Tibial nerve (tissue), 4 donors: ENCODE measurements around the gene HRC. TPM values are rescaled to one million over a fixed set of nuclear protein-coding genes. Genes with fewer than 3 reads are reported as not detected.
A peak's percentile ranks its signal among the peaks of the same experiment; 100 is the strongest.

Experiments
- DNase-seq, 2 donors: peaks; one replicate each; pipeline ENCODE4 v3.0.0-alpha.2; 2019; ENCODE audit warnings: low spot score in 2 of 2
- H3K27ac ChIP-seq, 4 donors: fragments of 200-600 bp; sonication (generic) in 3 of 4; one replicate each; pipeline ENCODE4 v1.5.1; 2017 to 2019; ENCODE audit warnings: mild to moderate bottlenecking in 1 of 4
- H3K27me3 ChIP-seq, 2 donors: fragments of 200-600 bp; sonication (generic) in 1 of 2; one replicate each; pipeline versions ENCODE4 v1.5.1 to v1.6.0; 2017 to 2019
- H3K36me3 ChIP-seq, 3 donors: fragments of 200-600 bp; sonication (generic); one replicate each; pipeline ENCODE4 v1.5.1; 2018 to 2019
- H3K4me1 ChIP-seq, 4 donors: fragments of 200-600 bp; sonication (generic) in 3 of 4; one replicate each; pipeline ENCODE4 v1.5.1; 2017 to 2019
- H3K4me3 ChIP-seq, 4 donors: fragments of 200-600 bp; sonication (generic) in 3 of 4; one replicate each; pipeline ENCODE4 v1.5.1; 2017 to 2019; ENCODE audit warnings: mild to moderate bottlenecking in 1 of 4, moderate library complexity in 1 of 4
- H3K9me3 ChIP-seq, 4 donors: fragments of 200-600 bp; sonication (generic) in 3 of 4; one replicate each; pipeline ENCODE4 v1.5.1; 2017 to 2019
- EP300 ChIP-seq, 2 donors: sonication (generic); formaldehyde crosslinking; IDR thresholded peaks; one replicate each; pipeline ENCODE4 v1.6.1; 2017; ENCODE audit warnings: antibody characterized with exemption in 2 of 2, mild to moderate bottlenecking in 1 of 2
- POLR2A ChIP-seq, 2 donors: fragments of 450-650 bp; IDR thresholded peaks; one replicate each; pipeline ENCODE4 v1.6.1; 2017; ENCODE audit warnings: antibody characterized with exemption in 2 of 2, mild to moderate bottlenecking in 2 of 2, moderate library complexity in 2 of 2
- WGBS, 2 donors: methylation state at CpG; one replicate each; pipeline ENCODE4 v1.1.5; 2018; 5-methylcytosine and 5-hydroxymethylcytosine counted together
- total RNA-seq, 4 donors: library from RNA; depleted of rRNA; stranded (reverse); fragments of >200 nt; gene quantifications; one replicate each; pipeline ENCODE4 v1.1.0, GENCODE V29; 2016
- TF ChIP-seq, protein P1 (sequence below), 5 experiments: fragments of 200-600 bp in 3 of 5; fragments of 450-650 bp in 2 of 5; sonication (generic) in 3 of 5; IDR thresholded peaks; one replicate each; pipeline ENCODE4 v1.5.1; 2016 to 2019; ENCODE audit warnings: antibody characterized with exemption in 5 of 5, mild to moderate bottlenecking in 3 of 5, moderate library complexity in 2 of 5

Gene HRC
- total RNA-seq, 4 donors from 2014 or later = 0.60 to 4.3 (median 2.6) TPM

- peaks cover 0 to 46% of the 10 kb centered on the region in 2 donors for H3K27me3 ChIP-seq
- WGBS, 2 donors = 84 to 91% methylated on average over 5 of the region's 5 CpGs
- peaks cover 0 to 25% (median 8%) of the 10 kb centered on the region in 4 donors for H3K4me1 ChIP-seq
- no peak for DNase-seq
- no peak overlapping the region for H3K4me3 ChIP-seq
- no peaks in the 10 kb centered on the region for H3K36me3 ChIP-seq
- no peak overlapping the region for H3K27ac ChIP-seq
- no peaks in the 10 kb centered on the region for H3K9me3 ChIP-seq
- TF ChIP-seq EP300 (IDR thresholded peaks at IDR 0.05) (no peak), POLR2A (IDR thresholded peaks at IDR 0.05) (no peak)
- TF ChIP-seq, protein P1, sequence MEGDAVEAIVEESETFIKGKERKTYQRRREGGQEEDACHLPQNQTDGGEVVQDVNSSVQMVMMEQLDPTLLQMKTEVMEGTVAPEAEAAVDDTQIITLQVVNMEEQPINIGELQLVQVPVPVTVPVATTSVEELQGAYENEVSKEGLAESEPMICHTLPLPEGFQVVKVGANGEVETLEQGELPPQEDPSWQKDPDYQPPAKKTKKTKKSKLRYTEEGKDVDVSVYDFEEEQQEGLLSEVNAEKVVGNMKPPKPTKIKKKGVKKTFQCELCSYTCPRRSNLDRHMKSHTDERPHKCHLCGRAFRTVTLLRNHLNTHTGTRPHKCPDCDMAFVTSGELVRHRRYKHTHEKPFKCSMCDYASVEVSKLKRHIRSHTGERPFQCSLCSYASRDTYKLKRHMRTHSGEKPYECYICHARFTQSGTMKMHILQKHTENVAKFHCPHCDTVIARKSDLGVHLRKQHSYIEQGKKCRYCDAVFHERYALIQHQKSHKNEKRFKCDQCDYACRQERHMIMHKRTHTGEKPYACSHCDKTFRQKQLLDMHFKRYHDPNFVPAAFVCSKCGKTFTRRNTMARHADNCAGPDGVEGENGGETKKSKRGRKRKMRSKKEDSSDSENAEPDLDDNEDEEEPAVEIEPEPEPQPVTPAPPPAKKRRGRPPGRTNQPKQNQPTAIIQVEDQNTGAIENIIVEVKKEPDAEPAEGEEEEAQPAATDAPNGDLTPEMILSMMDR (IDR thresholded peaks at IDR 0.05) = no peak
These were observed 19.5 kb downstream of the HRC start for GRCh38 chr19:49135686-49136085.

GRCh38 chr19:49133621-49134454 is 21.4 kb downstream of the HRC start:
- TF ChIP-seq EP300 (IDR thresholded peaks at IDR 0.05) (no peak), POLR2A (IDR thresholded peaks at IDR 0.05) (no peak)
- TF ChIP-seq, protein P1 (IDR thresholded peaks at IDR 0.05) = no peak
- H3K27ac ChIP-seq = no peak overlapping the region
- peaks cover 0 to 46% of the 10 kb centered on the region in 2 donors for H3K27me3 ChIP-seq
- peaks cover 0 to 30% (median 8%) of the 10 kb centered on the region in 4 donors for H3K4me1 ChIP-seq
- DNase-seq = no peak
- WGBS, 2 donors = 20% methylated on average over 42 of the region's 42 CpGs
- H3K36me3 ChIP-seq = no peaks in the 10 kb centered on the region
- no peaks in the 10 kb centered on the region for H3K9me3 ChIP-seq
- H3K4me3 ChIP-seq = peak overlapping the region in 2 of 4 donors; percentile 27 to 38

GRCh38 chr19:49132974-49133609 is 22.1 kb downstream of the HRC start:
- no peak for DNase-seq
- no peak for TF ChIP-seq EP300 (IDR thresholded peaks at IDR 0.05)
- TF ChIP-seq POLR2A (IDR thresholded peaks at IDR 0.05) = no peak
- TF ChIP-seq, protein P1 (IDR thresholded peaks at IDR 0.05) = no peak

DNA sequence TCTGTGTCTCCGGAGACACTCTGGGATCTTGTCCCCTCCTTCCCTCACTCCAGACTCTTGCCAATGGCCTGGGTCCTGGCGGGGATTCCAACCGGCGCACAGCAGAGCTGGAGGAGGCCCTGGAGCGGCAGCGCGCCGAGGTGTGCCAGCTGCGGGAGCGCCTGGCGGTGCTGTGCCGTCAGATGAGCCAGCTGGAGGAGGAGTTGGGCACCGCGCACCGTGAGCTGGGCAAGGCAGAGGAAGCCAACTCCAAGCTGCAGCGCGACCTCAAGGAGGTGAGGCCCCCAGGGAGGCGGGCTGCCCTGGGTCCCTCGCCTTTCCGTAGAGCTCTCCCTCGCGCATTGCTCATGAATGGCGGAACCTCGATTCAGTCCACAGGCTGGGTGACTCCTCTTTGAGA is 24.9 kb downstream of the HRC start:
- H3K27me3 ChIP-seq = peaks cover 0 to 33% of the 10 kb centered on the region in 2 donors
- H3K4me1 ChIP-seq = peaks cover 0 to 37% (median 17%) of the 10 kb centered on the region in 4 donors
- 92 to 95% methylated on average over 23 to 24 of the region's 24 CpGs for WGBS, 2 donors
- no peaks in the 10 kb centered on the region for H3K9me3 ChIP-seq
- no peaks in the 10 kb centered on the region for H3K36me3 ChIP-seq
- no peak for DNase-seq
- TF ChIP-seq, protein P1 (IDR thresholded peaks at IDR 0.05) = no peak
- TF ChIP-seq POLR2A (IDR thresholded peaks at IDR 0.05) (no peak), EP300 (IDR thresholded peaks at IDR 0.05) (no peak)
- H3K4me3 ChIP-seq = no peak overlapping the region
- H3K27ac ChIP-seq = no peak overlapping the region

More at GRCh38 chr19:49132974-49133609, 22.1 kb downstream of the HRC start:
- WGBS, 2 donors = 26% methylated on average over 40 to 48 of the region's 49 CpGs
- Histone ChIP-seq H3K4me3 (peak overlapping the region in 2 of 4 donors; percentile 27 to 38), H3K27me3 (peaks cover 0 to 46% of the 10 kb centered on the region in 2 donors), H3K27ac (no peak overlapping the region), H3K4me1 (peaks cover 0 to 37% (median 14%) of the 10 kb centered on the region in 4 donors), H3K36me3 (no peaks in the 10 kb centered on the region), H3K9me3 (no peaks in the 10 kb centered on the region)

DNA sequence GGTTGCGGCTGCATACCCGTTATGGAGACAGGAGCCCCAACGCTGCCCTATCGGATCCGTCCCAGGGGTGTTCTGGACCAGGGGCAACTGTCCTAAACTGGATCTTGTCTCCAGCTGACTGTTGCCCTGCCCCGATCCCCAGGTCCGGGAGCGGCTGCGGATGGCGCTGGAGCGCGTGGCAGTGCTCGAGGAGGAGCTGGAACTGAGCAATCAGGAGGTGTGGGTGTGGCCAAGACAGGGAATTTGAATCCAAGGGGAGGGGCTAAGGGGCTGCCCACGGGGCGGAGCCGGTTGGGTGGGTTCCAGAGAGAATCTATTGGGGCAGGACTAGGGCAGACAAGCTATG is 26.0 kb downstream of the HRC start:
- no peaks in the 10 kb centered on the region for H3K9me3 ChIP-seq
- H3K4me1 ChIP-seq = peaks cover 0 to 32% (median 17%) of the 10 kb centered on the region in 4 donors
- H3K36me3 ChIP-seq = no peaks in the 10 kb centered on the region
- TF ChIP-seq, protein P1 (IDR thresholded peaks at IDR 0.05) = no peak
- no peak for TF ChIP-seq EP300 (IDR thresholded peaks at IDR 0.05)
- TF ChIP-seq POLR2A (IDR thresholded peaks at IDR 0.05) = no peak
- peaks cover 0 to 27% of the 10 kb centered on the region in 2 donors for H3K27me3 ChIP-seq
- 76% methylated on average over 16 of the region's 16 CpGs for WGBS, 2 donors
- DNase-seq = no peak
- no peak overlapping the region for H3K27ac ChIP-seq
- no peak overlapping the region for H3K4me3 ChIP-seq
